Gastrocnemius medialis (tissue), 4 donors: Measurements from ENCODE around the gene CCR1.

ENCODE experiments used
- POLR2A ChIP-seq, 2 donors: fragments of 450-650 bp; IDR thresholded peaks; one replicate each; pipeline ENCODE4 v1.6.1; 2017; ENCODE audit warnings: antibody characterized with exemption in 2 of 2, mild to moderate bottlenecking in 2 of 2, moderate library complexity in 2 of 2
- TF ChIP-seq, protein P1 (sequence below), 5 experiments: fragments of 450-650 bp in 3 of 5; fragments of 200-600 bp in 2 of 5; sonication (generic) in 2 of 5; IDR thresholded peaks in 4 of 5; conservative IDR thresholded peaks in 1 of 5; 1 replicate in 4 of 5; 2 replicates in 1 of 5; pipeline ENCODE4 v1.5.1; 2016 to 2019; ENCODE audit warnings: antibody characterized with exemption in 5 of 5, mild to moderate bottlenecking in 3 of 5, moderate library complexity in 3 of 5

DNA sequence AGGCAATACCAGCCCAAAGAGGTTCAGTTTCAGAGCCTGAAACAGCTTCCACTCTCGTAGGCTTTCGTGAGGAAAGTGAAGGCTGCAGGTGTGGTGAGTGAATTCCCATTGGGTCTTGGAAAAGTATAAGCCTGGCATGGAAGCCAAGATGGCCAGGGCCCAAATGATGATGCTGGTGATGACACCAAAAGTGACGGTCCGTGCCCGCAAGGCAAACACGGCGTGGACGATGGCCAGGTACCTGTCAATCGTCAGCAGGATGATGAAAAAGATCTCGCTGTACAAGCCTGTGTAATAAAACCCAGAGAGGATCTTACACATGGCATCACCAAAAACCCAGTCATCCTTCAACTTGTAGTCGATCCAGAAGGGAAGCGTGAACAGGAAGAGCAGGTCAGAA, 4.4 kb downstream of the CCR1 start:
- TF ChIP-seq POLR2A (IDR thresholded peaks at IDR 0.05): no peak
- TF ChIP-seq, protein P1, sequence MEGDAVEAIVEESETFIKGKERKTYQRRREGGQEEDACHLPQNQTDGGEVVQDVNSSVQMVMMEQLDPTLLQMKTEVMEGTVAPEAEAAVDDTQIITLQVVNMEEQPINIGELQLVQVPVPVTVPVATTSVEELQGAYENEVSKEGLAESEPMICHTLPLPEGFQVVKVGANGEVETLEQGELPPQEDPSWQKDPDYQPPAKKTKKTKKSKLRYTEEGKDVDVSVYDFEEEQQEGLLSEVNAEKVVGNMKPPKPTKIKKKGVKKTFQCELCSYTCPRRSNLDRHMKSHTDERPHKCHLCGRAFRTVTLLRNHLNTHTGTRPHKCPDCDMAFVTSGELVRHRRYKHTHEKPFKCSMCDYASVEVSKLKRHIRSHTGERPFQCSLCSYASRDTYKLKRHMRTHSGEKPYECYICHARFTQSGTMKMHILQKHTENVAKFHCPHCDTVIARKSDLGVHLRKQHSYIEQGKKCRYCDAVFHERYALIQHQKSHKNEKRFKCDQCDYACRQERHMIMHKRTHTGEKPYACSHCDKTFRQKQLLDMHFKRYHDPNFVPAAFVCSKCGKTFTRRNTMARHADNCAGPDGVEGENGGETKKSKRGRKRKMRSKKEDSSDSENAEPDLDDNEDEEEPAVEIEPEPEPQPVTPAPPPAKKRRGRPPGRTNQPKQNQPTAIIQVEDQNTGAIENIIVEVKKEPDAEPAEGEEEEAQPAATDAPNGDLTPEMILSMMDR (IDR thresholded peaks at IDR 0.05 in 4 of 5, conservative IDR thresholded peaks at IDR 0.05 in 1 of 5): no peak
